IMR-90 (cell line): ENCODE data around the gene RNF217. TPM values are rescaled to one million over a fixed set of nuclear protein-coding genes. Genes with fewer than 3 reads are reported as not detected.
"Not testable (repeated sequence)": the region's sequence is repeated elsewhere in the genome, so short reads cannot be mapped to it uniquely, and the experiment has no call there.

Source experiments
- ATAC-seq: fragments of 200-7000 bp; cut with Tn5 transposase; 2 replicates; pipeline ENCODE4 v1.9.1; 2020; ENCODE audit warnings: low read depth, mild to moderate bottlenecking, moderate library complexity
- BruUV-seq: library from RNA; stranded (reverse); fragments of 400-500 nt; replicated peaks from 2 replicates; lab custom pipeline; 2021; lab: Mats Ljungman, UMichigan
- CTCF ChIA-PET: fragments of 300-600 bp; formaldehyde crosslinking; extraction: SDS; loops from one replicate; lab custom pipeline; 2021; ENCODE audit warnings: antibody characterized with exemption; lab: Yijun Ruan, JAX
- POLR2A ChIA-PET: fragments of 300-600 bp; sonication (Branson Sonifier 250); formaldehyde crosslinking; loops from one replicate; lab custom pipeline; 2022; ENCODE audit warnings: antibody characterized with exemption; ENCODE audit not compliant: unreplicated experiment; lab: Charles Lee
- DNase-seq: peaks from one replicate; pipeline ENCODE4 v3.0.0; 2013
- H2AFZ ChIP-seq: replicated peaks from 2 replicates; pipeline ENCODE3; 2013; ENCODE audit warnings: low read length, mild to moderate bottlenecking; ENCODE audit not compliant: poor library complexity
- H2AK5ac ChIP-seq: 2 replicates; pipeline ENCODE4 v1.6.1; 2013; ENCODE audit warnings: low read depth, low read length, inconsistent platforms
- H2AK9ac ChIP-seq: replicated peaks from 2 replicates; pipeline ENCODE3; 2013; ENCODE audit warnings: mild to moderate bottlenecking, low read depth, low read length, moderate library complexity; ENCODE audit not compliant: poor library complexity
- H2BK120ac ChIP-seq: 2 replicates; pipeline ENCODE4 v1.6.1; 2013; ENCODE audit warnings: low read depth, low read length, inconsistent platforms
- H2BK15ac ChIP-seq: 3 replicates; pipeline ENCODE4 v1.6.1; 2013; ENCODE audit warnings: low read depth, low read length, inconsistent platforms
- H2BK20ac ChIP-seq: 2 replicates; pipeline ENCODE4 v1.6.1; 2013; ENCODE audit warnings: low read depth, mild to moderate bottlenecking, inconsistent platforms, low read length, moderate library complexity
- H2BK5ac ChIP-seq: 2 replicates; pipeline ENCODE4 v1.6.1; 2013; ENCODE audit warnings: mild to moderate bottlenecking, low read depth, low read length, inconsistent platforms; ENCODE audit not compliant: poor library complexity, severe bottlenecking
- H3K14ac ChIP-seq: replicated peaks from 2 replicates; pipeline ENCODE4 v1.6.1; 2013; ENCODE audit warnings: low read depth, low read length, inconsistent platforms
- H3K18ac ChIP-seq: 2 replicates; pipeline ENCODE4 v1.6.1; 2013; ENCODE audit warnings: low read depth, low read length, control low read depth
- H3K23ac ChIP-seq: 2 replicates; pipeline ENCODE4 v1.6.1; 2013; ENCODE audit warnings: low read depth, low read length, inconsistent platforms
- H3K27ac ChIP-seq: 2 replicates; pipeline ENCODE4 v1.5.1; 2013; ENCODE audit warnings: mild to moderate bottlenecking, control low read depth, low read length; ENCODE audit not compliant: insufficient read depth
- H3K27me3 ChIP-seq: 2 replicates; pipeline ENCODE4 v1.6.1; 2013; ENCODE audit warnings: low read length; ENCODE audit not compliant: control insufficient read depth, insufficient read depth
- H3K36me3 ChIP-seq: 2 replicates; pipeline ENCODE4 v1.6.1; 2013; ENCODE audit warnings: low read length, mixed read lengths; ENCODE audit not compliant: control insufficient read depth, insufficient read depth
- H3K4ac ChIP-seq: 2 replicates; pipeline ENCODE4 v1.6.1; 2013; ENCODE audit warnings: low read depth, low read length, inconsistent platforms
- H3K4me1 ChIP-seq: 2 replicates; pipeline ENCODE4 v1.6.1; 2013; ENCODE audit warnings: low read length, mixed read lengths; ENCODE audit not compliant: control insufficient read depth, insufficient read depth
- H3K4me2 ChIP-seq: 2 replicates; pipeline ENCODE4 v1.6.1; 2013; ENCODE audit warnings: low read depth, mild to moderate bottlenecking, control low read depth, low read length, moderate library complexity
- H3K4me3 ChIP-seq: 2 replicates; pipeline ENCODE4 v1.5.1; 2013; ENCODE audit warnings: low read depth, mild to moderate bottlenecking, control low read depth, low read length, moderate library complexity; ENCODE audit not compliant: insufficient read depth
- H3K56ac ChIP-seq: 2 replicates; pipeline ENCODE4 v1.6.1; 2013; ENCODE audit warnings: low read length, inconsistent platforms; ENCODE audit not compliant: insufficient read depth; ENCODE audit errors: extremely low read depth
- H3K79me1 ChIP-seq, 2 experiments: 2 replicates each; pipeline ENCODE4 v1.6.1; 2013; ENCODE audit warnings: low read length in 2 of 2, inconsistent platforms in 1 of 2, low read depth in 1 of 2
- H3K9ac ChIP-seq: 2 replicates; pipeline ENCODE4 v1.6.1; 2013; ENCODE audit warnings: low read depth, low read length, control low read depth
- H3K9me1 ChIP-seq: 2 replicates; pipeline ENCODE4 v1.6.1; 2013; ENCODE audit warnings: low read length, inconsistent platforms; ENCODE audit not compliant: insufficient read depth
- H3K9me3 ChIP-seq: 2 replicates; pipeline ENCODE4 v1.6.1; 2013; ENCODE audit warnings: low read length; ENCODE audit not compliant: control insufficient read depth, insufficient read depth
- H4K20me1 ChIP-seq: 2 replicates; pipeline ENCODE4 v1.6.1; 2013; ENCODE audit warnings: low read length, inconsistent platforms; ENCODE audit not compliant: insufficient read depth
- H4K5ac ChIP-seq: 2 replicates; pipeline ENCODE4 v1.6.1; 2013; ENCODE audit warnings: mild to moderate bottlenecking, low read depth, low read length, control low read depth
- H4K8ac ChIP-seq, 2 experiments: 2 replicates each; pipeline ENCODE4 v1.6.1; 2013; ENCODE audit warnings: low read depth in 2 of 2, low read length in 2 of 2, control low read depth in 1 of 2, inconsistent platforms in 1 of 2
- H4K91ac ChIP-seq: 2 replicates; pipeline ENCODE4 v1.6.1; 2013; ENCODE audit warnings: low read depth, low read length, inconsistent platforms; ENCODE audit not compliant: insufficient read depth
- WGBS, 2 experiments: methylation state at CpG; one replicate each; pipeline versions ENCODE4 v1.1.5 to v1.1.7; 2013; ENCODE audit warnings: missing lambda C conversion rate in 2 of 2; ENCODE audit not compliant: insufficient read length in 1 of 2; ENCODE audit errors: extremely low coverage in 2 of 2; 5-methylcytosine and 5-hydroxymethylcytosine counted together
- dilution Hi-C: fragments of 300-500 bp; cut with HindIII; formaldehyde crosslinking; loops from one replicate; pipeline ENCODE4 v1.14.3; 2018; ENCODE audit warnings: low sequenced_read_pairs; ENCODE audit not compliant: unreplicated experiment
- in situ Hi-C: fragments of 300-500 bp; cut with MboI; formaldehyde crosslinking; loops from 3 replicates; pipeline ENCODE4 v1.14.3; 2019; ENCODE audit warnings: low sequenced_read_pairs, inconsistent platforms, mixed read lengths
- intact Hi-C: fragments of 100-400 bp; cut with micrococcal nuclease; formaldehyde crosslinking; loops from 2 replicates; pipeline ENCODE4 v1.10.0; 2022
- polyA plus RNA-seq, 3 experiments: library from polyadenylated mRNA; depleted of rRNA; stranded (reverse); fragments of >200 nt; gene quantifications; 2 replicates each; pipeline ENCODE4 v1.2.3, GENCODE V29; 2012; ENCODE audit warnings: low replicate concordance in 1 of 3
- total RNA-seq: library from RNA; depleted of rRNA; stranded (reverse); fragments of >200 nt; gene quantifications from 2 replicates; pipeline ENCODE4 v1.2.3, GENCODE V29; 2012

Gene RNF217
- total and polyA plus RNA-seq, 2 of the 4 experiments (the other 2 are of a cell fraction) = 11.7 to 20.4 TPM

GRCh38 chr6:125034929-125035328 is 72.7 kb downstream of the RNF217 start:
- H3K27me3 ChIP-seq, H3K36me3 ChIP-seq, ATAC-seq, H4K91ac ChIP-seq, BruUV-seq, H2BK120ac ChIP-seq, DNase-seq, H2AK5ac ChIP-seq, H3K4me1 ChIP-seq, H2BK5ac ChIP-seq, H3K4ac ChIP-seq, H3K9ac ChIP-seq, H2AFZ ChIP-seq, H2BK20ac ChIP-seq, POLR2A ChIA-PET, H2AK9ac ChIP-seq, H3K4me3 ChIP-seq, H3K9me3 ChIP-seq, H2BK15ac ChIP-seq, H3K14ac ChIP-seq, H4K5ac ChIP-seq, H4K8ac ChIP-seq, H3K23ac ChIP-seq, in situ Hi-C loops, H3K18ac ChIP-seq, H3K9me1 ChIP-seq, H3K56ac ChIP-seq, H3K27ac ChIP-seq, intact Hi-C loops, CTCF ChIA-PET, dilution Hi-C loops, H3K4me2 ChIP-seq: not testable (repeated sequence)
- Histone ChIP-seq H3K79me1 (peaks cover 13 to 29% of the 10 kb centered on the region in 2 experiments; a peak in 3 of 4 replicates), H4K20me1 (peaks cover 16% of the 10 kb centered on the region; the same call in 1 of the 2 replicates)

- peaks cover 12% of the 10 kb centered on the region; the same call in 1 of the 2 replicates for H4K20me1 ChIP-seq
- H2AFZ ChIP-seq, H2BK120ac ChIP-seq, H3K18ac ChIP-seq, H3K14ac ChIP-seq, intact Hi-C loops, BruUV-seq, H3K4ac ChIP-seq, H3K36me3 ChIP-seq, H4K5ac ChIP-seq, H2BK20ac ChIP-seq, H3K27ac ChIP-seq, H3K4me2 ChIP-seq, H2BK5ac ChIP-seq, H3K9me1 ChIP-seq, H3K4me3 ChIP-seq, H3K4me1 ChIP-seq, ATAC-seq, H3K9me3 ChIP-seq, H3K23ac ChIP-seq, H2AK5ac ChIP-seq, H3K9ac ChIP-seq, H2BK15ac ChIP-seq, DNase-seq, H2AK9ac ChIP-seq, H4K91ac ChIP-seq, in situ Hi-C loops, POLR2A ChIA-PET, H3K56ac ChIP-seq, H4K8ac ChIP-seq, H3K27me3 ChIP-seq, dilution Hi-C loops: not testable (repeated sequence)
- peaks cover 16 to 22% of the 10 kb centered on the region in 2 experiments for H3K79me1 ChIP-seq
- CTCF ChIA-PET = interaction anchor here (0.6 kb wide), 1 partner anchor 38 kb away, joined by 4 read pairs; no protein-coding TSS in a partner anchor
- no CpG with 5 or more reads among the region's 4 CpGs for WGBS, 2 experiments
Measured at GRCh38 chr6:125036486-125036885, 74.2 kb downstream of the RNF217 start.
